Measurements from ENCODE around the gene ZNF529.
A peak's percentile ranks its signal among the peaks of the same experiment; 100 is the strongest.
"Not testable (repeated sequence)": the region's sequence is repeated elsewhere in the genome, so short reads cannot be mapped to it uniquely, and the experiment has no call there.

Gene ZNF529

GRCh38 chr19:36573020-36573894 lies at the start of gene ZNF529:
TSS of gene ZNF529 (minus strand) at chr19:36573292. CDS start at chr19:36572346, 946 bp downstream.
- peak; percentile 56 for DNase-seq

- no peak for DNase-seq
These were observed 32.9 kb upstream of the ZNF529 start for GRCh38 chr19:36605877-36606478.

- peak; percentile 19 for DNase-seq
These were observed 32.2 kb upstream of the ZNF529 start, which contains the start of gene ZNF382 for GRCh38 chr19:36605101-36605876. TSS of gene ZNF382 (plus strand) at chr19:36605313. CDS start at chr19:36609915, 4,602 bp downstream.

GRCh38 chr19:36604656-36605100 lies 31.6 kb upstream of the ZNF529 start:
- DNase-seq, result no peak

- DNase-seq, result not testable (repeated sequence)
These were observed 29.6 kb upstream of the ZNF529 start for GRCh38 chr19:36602681-36603080.

GRCh38 chr19:36579255-36579654 lies 6.2 kb upstream of the ZNF529 start:
- DNase-seq, result no peak

GRCh38 chr19:36577271-36577996 lies 4.3 kb upstream of the ZNF529 start:
- no peak for DNase-seq

GRCh38 chr19:36574741-36575140 lies 1.6 kb upstream of the ZNF529 start:
- no peak for DNase-seq

- DNase-seq, result no peak
These were observed 1.0 kb upstream of the ZNF529 start for GRCh38 chr19:36573895-36574720.

GRCh38 chr19:36572593-36573019 lies 486 bp downstream of the ZNF529 start:
- DNase-seq, result no peak

GRCh38 chr19:36564391-36564790 lies 8.7 kb downstream of the ZNF529 start:
- DNase-seq, result no peak

GRCh38 chr19:36547001-36547732 lies 25.9 kb downstream of the ZNF529 start:
- DNase-seq, result no peak

- DNase-seq, result no peak
These were observed 44.1 kb downstream of the ZNF529 start for GRCh38 chr19:36528921-36529518.

- DNase-seq, result peak; percentile 75
These were observed 44.7 kb downstream of the ZNF529 start, which contains the start of gene ZNF260 for GRCh38 chr19:36528194-36528920. TSS of gene ZNF260 (minus strand) at chr19:36528271. CDS start at chr19:36515238, 13,033 bp downstream.

- DNase-seq, result no peak
These were observed 45.3 kb downstream of the ZNF529 start for GRCh38 chr19:36527873-36528193.

- DNase-seq, result no peak
These were observed 45.8 kb downstream of the ZNF529 start for GRCh38 chr19:36527341-36527740.

- no peak for DNase-seq
These were observed 46.5 kb downstream of the ZNF529 start for GRCh38 chr19:36526581-36526980.

GRCh38 chr19:36524617-36525016 lies 48.5 kb downstream of the ZNF529 start:
- no peak for DNase-seq

- DNase-seq, result no peak
These were observed 59.0 kb downstream of the ZNF529 start for GRCh38 chr19:36514012-36514612.

Measured in NCI-H187 treated with DMSO at 0.1 percent for 48 hours (cell line).